T-cell (primary cell): ENCODE results near the gene FOXJ1. TPM values are rescaled to one million over a fixed set of nuclear protein-coding genes. Genes with fewer than 3 reads are reported as not detected.
A peak's percentile ranks its signal among the peaks of the same experiment; 100 is the strongest.

Experiments used
- ATAC-seq, 4 experiments: fragments of 200-7000 bp in 3 of 4; fragments of 150-1000 bp in 1 of 4; cut with Tn5 transposase; replicated peaks in 1 of 4; 1 replicate in 3 of 4; 2 replicates in 1 of 4; pipeline ENCODE4 v1.10.0; 2021; ENCODE audit warnings: moderate library complexity in 3 of 4, mild to moderate bottlenecking in 2 of 4, moderate number of reproducible peaks in 1 of 4
- CTCF ChIA-PET, 2 donors: fragments of 300-600 bp; sonication (Branson Sonifier 250); formaldehyde crosslinking; loops; one replicate each; lab custom pipeline; 2022; ENCODE audit warnings: antibody characterized with exemption in 2 of 2; lab: Charles Lee
- POLR2A ChIA-PET, 2 donors: fragments of 300-600 bp; sonication (Branson Sonifier 250); formaldehyde crosslinking; loops; one replicate each; lab custom pipeline; 2022; ENCODE audit warnings: antibody characterized with exemption in 2 of 2; lab: Charles Lee
- DNase-seq, 35 experiments: peaks; one replicate each; pipeline versions ENCODE4 v3.0.0 to v3.0.0-alpha.2; 2013 to 2023
- H3K27ac ChIP-seq: one replicate; pipeline ENCODE4 v1.5.1; 2013; ENCODE audit warnings: low read length
- H3K27me3 ChIP-seq, 2 experiments: replicated peaks in 1 of 2; 1 replicate in 1 of 2; 2 replicates in 1 of 2; pipeline versions ENCODE4 v1.6.1 to v1.7.0; 2013; ENCODE audit warnings: low read length in 1 of 2, mixed read lengths in 1 of 2; ENCODE audit not compliant: control insufficient read depth in 2 of 2, insufficient read depth in 2 of 2; ENCODE audit errors: extremely low read depth in 1 of 2
- H3K36me3 ChIP-seq, 2 donors: 1 replicate in 1 of 2; 2 replicates in 1 of 2; pipeline versions ENCODE4 v1.6.1 to v1.7.0; 2013; ENCODE audit warnings: low read length in 1 of 2; ENCODE audit not compliant: control insufficient read depth in 2 of 2, insufficient read depth in 1 of 2; ENCODE audit errors: extremely low read depth in 1 of 2
- H3K4me1 ChIP-seq, 2 experiments: 1 replicate in 1 of 2; 2 replicates in 1 of 2; pipeline versions ENCODE4 v1.6.1 to v1.7.0; 2013; ENCODE audit warnings: low read length in 2 of 2, mixed read lengths in 1 of 2; ENCODE audit not compliant: insufficient read depth in 2 of 2, control insufficient read depth in 1 of 2; ENCODE audit errors: extremely low read depth in 1 of 2
- H3K4me3 ChIP-seq, 2 donors: 1 replicate in 1 of 2; 2 replicates in 1 of 2; pipeline versions ENCODE4 v1.5.1 to v1.7.0; 2013; ENCODE audit warnings: mild to moderate bottlenecking in 2 of 2, low read length in 1 of 2, moderate library complexity in 1 of 2; ENCODE audit not compliant: control insufficient read depth in 1 of 2; ENCODE audit errors: extremely low read depth in 1 of 2
- H3K9me3 ChIP-seq: 2 replicates; pipeline ENCODE4 v1.7.0; 2013
- H3K27ac Mint-ChIP-seq, 2 donors: one replicate each; pipeline ENCODE4 v1.8.0; 2020 to 2021; ENCODE audit warnings: mild to moderate bottlenecking in 2 of 2, mixed read lengths in 2 of 2
- H3K27me3 Mint-ChIP-seq, 2 donors: one replicate each; pipeline ENCODE4 v1.8.0; 2021 to 2022; ENCODE audit warnings: mixed read lengths in 2 of 2
- H3K36me3 Mint-ChIP-seq: one replicate; pipeline ENCODE4 v1.8.0; 2021; ENCODE audit warnings: mixed read lengths
- H3K4me1 Mint-ChIP-seq, 3 donors: one replicate each; pipeline ENCODE4 v1.8.0; 2020 to 2022; ENCODE audit warnings: mixed read lengths in 3 of 3, mild to moderate bottlenecking in 1 of 3
- H3K4me3 Mint-ChIP-seq, 3 donors: one replicate each; pipeline ENCODE4 v1.8.0; 2020 to 2022; ENCODE audit warnings: mild to moderate bottlenecking in 3 of 3, mixed read lengths in 3 of 3, moderate library complexity in 3 of 3
- H3K9me3 Mint-ChIP-seq, 3 donors: one replicate each; pipeline ENCODE4 v1.8.0; 2020 to 2022; ENCODE audit warnings: mixed read lengths in 3 of 3
- WGBS: methylation state at CpG from one replicate; pipeline ENCODE4 v1.1.5; 2013; ENCODE audit warnings: missing lambda C conversion rate; ENCODE audit not compliant: insufficient coverage; 5-methylcytosine and 5-hydroxymethylcytosine counted together
- total RNA-seq, 35 experiments: library from RNA in 6 of 35; stranded (reverse) in 6 of 35; fragments of 120-200 nt in 1 of 35; gene quantifications; one replicate each; pipeline versions ENCODE4 v1.2.1 to v1.2.4 and lab custom pipeline; 2013 to 2026

The FOXJ1 gene
- total RNA-seq, 5 donors from 2014 or later (not counting 1 experiment from before 2014, with no cell fraction given), result 0.99 to 3.0 (median 1.7) TPM

DNA sequence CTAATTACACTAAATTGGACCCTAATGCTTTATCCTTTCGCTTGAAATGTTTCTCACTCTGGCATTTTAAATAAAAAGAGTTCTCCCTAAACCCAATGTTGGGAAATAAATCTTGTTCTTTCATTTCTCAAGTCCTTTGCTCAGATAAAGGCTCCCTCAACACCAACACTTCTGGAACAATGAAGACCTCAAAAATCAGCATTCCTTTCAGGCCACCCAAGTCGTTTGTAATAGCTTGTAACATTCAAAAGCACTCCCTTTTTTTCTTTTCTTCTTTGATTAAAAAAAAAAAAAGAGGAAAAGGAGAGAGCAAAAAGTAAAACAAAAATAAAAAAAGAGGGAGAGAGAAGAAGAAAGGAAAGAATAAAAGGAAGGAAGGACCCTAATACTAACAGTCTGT lies 23.3 kb upstream of the FOXJ1 start:
- DNase-seq (no peak), ATAC-seq (no peak)
- no CpG with 5 or more reads among the region's 2 CpGs for WGBS
- H3K9me3 ChIP-seq, result no peaks in the 10 kb centered on the region
- H3K4me1 ChIP-seq, result no peaks in the 10 kb centered on the region
- no peaks in the 10 kb centered on the region for H3K27me3 ChIP-seq
- peaks cover 0 to 33% of the 10 kb centered on the region in 2 donors for H3K36me3 ChIP-seq
- H3K4me3 ChIP-seq, result no peak overlapping the region
- Mint-ChIP-seq H3K9me3 (no peaks in the 10 kb centered on the region), H3K27ac (peak overlapping the region in 1 of 2 donors; percentile 57), H3K36me3 (peaks cover 46% of the 10 kb centered on the region), H3K4me3 (no peak overlapping the region), H3K4me1 (peaks cover 4 to 20% (median 12%) of the 10 kb centered on the region in 3 donors), H3K27me3 (no peaks in the 10 kb centered on the region)
- ChIA-PET POLR2A (interaction anchor here in 1 of 2 donors (0.6 kb wide), 1 partner anchor 49 kb away, joined by 9 read pairs; no protein-coding TSS in a partner anchor), CTCF (interaction anchor here in 1 of 2 donors (0.6 to 0.7 kb wide), 2 partner anchors 38 to 59 kb away, joined by 3 read pairs; no protein-coding TSS in a partner anchor)
- no peak overlapping the region for H3K27ac ChIP-seq

DNA sequence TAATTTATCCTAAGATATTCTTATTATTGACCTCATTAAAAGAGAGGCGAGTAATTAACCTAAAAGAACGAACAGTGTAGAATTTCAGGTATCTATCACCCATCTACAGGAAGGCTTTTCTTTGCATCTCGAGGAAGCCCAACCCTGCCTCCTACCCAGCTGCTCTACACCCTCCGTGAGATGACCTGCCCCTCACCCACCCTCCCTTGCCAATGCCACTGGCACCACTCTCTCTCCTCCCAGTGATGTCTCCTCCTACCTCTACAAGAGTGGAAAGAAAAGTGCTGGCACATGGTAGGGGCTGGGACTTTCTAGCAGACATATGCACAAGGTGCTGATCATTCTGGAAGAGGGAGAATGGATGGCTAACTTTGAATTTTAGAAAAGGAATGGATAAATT lies 22.9 kb upstream of the FOXJ1 start:
- CTCF ChIA-PET, result interaction anchor here in 1 of 2 donors (0.7 kb wide), 1 partner anchor 38 kb away, joined by 3 read pairs; no protein-coding TSS in a partner anchor

DNA sequence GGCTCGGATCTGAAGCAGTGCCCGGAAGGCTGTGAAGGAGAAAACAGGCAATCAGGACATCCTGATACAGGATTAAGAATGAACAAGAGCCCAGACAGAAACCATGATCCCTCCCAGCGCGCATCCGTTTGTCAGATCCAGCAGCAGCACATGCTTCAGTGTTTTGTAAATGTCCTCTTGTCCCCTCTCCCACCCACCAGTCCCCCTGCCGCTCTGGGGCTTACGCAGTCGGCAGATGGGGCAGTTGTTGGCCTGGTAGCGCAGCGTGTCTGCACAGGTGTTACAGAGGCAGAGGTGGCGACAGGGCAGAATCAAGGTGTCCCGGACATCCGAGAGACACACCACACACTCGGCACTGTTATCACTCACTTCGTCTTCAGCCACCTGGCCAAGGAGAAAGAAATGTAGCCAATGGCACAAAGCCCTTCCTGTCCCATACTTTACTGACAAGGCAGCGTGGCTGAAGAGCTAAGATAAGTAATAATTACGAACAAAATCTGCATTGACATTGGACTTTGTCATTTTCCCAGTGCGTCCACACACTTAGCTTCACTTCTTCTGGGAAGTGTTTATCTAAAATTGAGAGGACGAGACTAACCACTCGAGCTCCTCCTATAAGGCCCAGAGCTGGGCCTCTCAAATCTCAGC lies 20.7 kb upstream of the FOXJ1 start:
- no peak for DNase-seq
- Mint-ChIP-seq H3K27me3 (no peaks in the 10 kb centered on the region), H3K9me3 (no peaks in the 10 kb centered on the region), H3K4me1 (peaks cover 0 to 8% (median 6%) of the 10 kb centered on the region in 3 donors), H3K36me3 (peaks cover 56% of the 10 kb centered on the region), H3K4me3 (no peak overlapping the region), H3K27ac (no peak overlapping the region)
- no peaks in the 10 kb centered on the region for H3K4me1 ChIP-seq
- no peaks in the 10 kb centered on the region for H3K27me3 ChIP-seq
- ChIA-PET CTCF (no interaction called here), POLR2A (no interaction called here)
- no peaks in the 10 kb centered on the region for H3K9me3 ChIP-seq
- peaks cover 0 to 47% of the 10 kb centered on the region in 2 donors for H3K36me3 ChIP-seq
- 95% methylated on average over 13 of the region's 20 CpGs for WGBS
- no peak overlapping the region for H3K27ac ChIP-seq
- no peak for ATAC-seq
- H3K4me3 ChIP-seq, result no peak overlapping the region

More for the DNA sequence above, 22.9 kb upstream of the FOXJ1 start:
- H3K9me3 ChIP-seq, result no peaks in the 10 kb centered on the region
- H3K4me3 ChIP-seq, result no peak overlapping the region
- Mint-ChIP-seq H3K36me3 (peaks cover 47% of the 10 kb centered on the region), H3K4me3 (no peak overlapping the region), H3K27ac (no peak overlapping the region), H3K9me3 (no peaks in the 10 kb centered on the region), H3K27me3 (no peaks in the 10 kb centered on the region), H3K4me1 (peaks cover 4 to 16% (median 10%) of the 10 kb centered on the region in 3 donors)
- H3K27me3 ChIP-seq, result no peaks in the 10 kb centered on the region
- no peaks in the 10 kb centered on the region for H3K4me1 ChIP-seq
- 100% methylated on average over 1 of the region's 4 CpGs for WGBS
- H3K36me3 ChIP-seq, result peaks cover 0 to 37% of the 10 kb centered on the region in 2 donors
- no peak overlapping the region for H3K27ac ChIP-seq
- ATAC-seq, result no peak
- POLR2A ChIA-PET, result no interaction called here
- DNase-seq, result no peak

DNA sequence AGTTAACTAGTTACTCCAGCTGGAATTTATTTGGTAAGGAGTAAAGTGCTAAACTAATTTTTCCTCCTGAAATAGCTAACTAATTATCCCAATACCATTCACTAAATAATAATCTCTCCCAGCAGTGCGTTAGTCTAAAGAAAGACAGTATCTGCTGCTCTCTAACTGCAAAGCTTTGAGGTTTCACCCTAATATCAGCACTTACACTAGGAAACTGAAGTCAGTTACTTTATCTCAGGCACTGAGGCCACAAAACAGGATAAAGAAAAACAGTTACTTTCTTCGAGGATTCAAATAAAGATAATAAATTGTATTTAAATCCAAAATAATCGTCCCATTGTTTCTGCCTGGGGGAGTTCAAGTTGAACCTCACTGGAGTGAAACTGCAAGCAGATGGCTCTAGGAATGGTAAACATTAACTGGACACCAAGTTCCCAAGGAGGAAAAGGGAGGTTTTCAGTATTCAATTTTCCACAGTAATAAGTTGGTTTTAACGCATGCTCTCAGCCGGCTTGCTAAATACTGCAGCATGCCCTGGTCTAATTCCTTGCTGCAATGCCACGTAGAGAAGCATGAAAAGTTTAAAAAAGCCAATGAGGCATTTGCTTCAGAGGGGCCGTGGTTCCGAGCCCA lies 20.0 kb upstream of the FOXJ1 start:
- no peaks in the 10 kb centered on the region for H3K9me3 ChIP-seq
- no peak overlapping the region for H3K4me3 Mint-ChIP-seq
- peaks cover 0 to 42% of the 10 kb centered on the region in 2 donors for H3K36me3 ChIP-seq
- no peaks in the 10 kb centered on the region for H3K4me1 ChIP-seq
- DNase-seq (no peak), ATAC-seq (no peak)
- H3K27me3 Mint-ChIP-seq, result no peaks in the 10 kb centered on the region
- no peaks in the 10 kb centered on the region for H3K27me3 ChIP-seq
- peaks cover 59% of the 10 kb centered on the region for H3K36me3 Mint-ChIP-seq
- CTCF ChIA-PET, result no interaction called here
- H3K27ac Mint-ChIP-seq, result no peak overlapping the region
- H3K4me3 ChIP-seq, result no peak overlapping the region
- H3K27ac ChIP-seq, result no peak overlapping the region
- no peaks in the 10 kb centered on the region for H3K9me3 Mint-ChIP-seq
- WGBS, result 94% methylated on average over 6 of the region's 8 CpGs
- H3K4me1 Mint-ChIP-seq, result peaks cover 2 to 7% (median 4%) of the 10 kb centered on the region in 3 donors
- POLR2A ChIA-PET, result interaction anchor here in 1 of 2 donors (0.6 kb wide), 1 partner anchor 54 kb away, joined by 3 read pairs; no protein-coding TSS in a partner anchor

DNA sequence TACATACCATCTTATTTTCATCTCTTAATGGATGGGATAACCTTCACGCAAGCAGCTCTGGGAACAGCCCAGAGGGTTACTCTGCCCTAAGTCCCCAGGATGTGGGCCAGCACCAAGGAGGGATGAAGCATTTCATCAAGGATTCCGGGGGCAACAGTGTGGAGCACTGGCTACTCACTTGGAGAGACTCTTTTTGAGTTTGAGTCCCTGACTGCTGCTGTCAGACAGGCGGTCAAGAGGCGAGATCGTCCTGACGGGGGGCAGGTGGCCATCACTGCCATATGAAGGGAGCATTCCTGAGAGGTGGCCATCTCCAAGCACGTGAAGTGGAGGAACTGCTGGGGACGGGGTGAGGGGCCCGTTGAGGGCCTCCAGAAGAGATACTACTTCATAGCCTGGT lies 18.1 kb upstream of the FOXJ1 start:
- POLR2A ChIA-PET, result interaction anchor here in 1 of 2 donors (0.9 kb wide), 1 partner anchor 9 kb away, joined by 3 read pairs; no protein-coding TSS in a partner anchor
- H3K36me3 ChIP-seq, result peaks cover 9 to 46% of the 10 kb centered on the region in 2 donors
- H3K9me3 ChIP-seq, result no peaks in the 10 kb centered on the region
- no peaks in the 10 kb centered on the region for H3K27me3 ChIP-seq
- no peak overlapping the region for H3K4me3 ChIP-seq
- peak overlapping the region; percentile 55 to 66 for H3K27ac Mint-ChIP-seq
- DNase-seq (no peak), ATAC-seq (no peak)
- CTCF ChIA-PET, result interaction anchor here in 1 of 2 donors (0.6 to 1.2 kb wide), 2 partner anchors 19 to 160 kb away, joined by 3 to 4 read pairs; no protein-coding TSS in a partner anchor
- no peaks in the 10 kb centered on the region for H3K9me3 Mint-ChIP-seq
- peaks cover 6 to 20% (median 16%) of the 10 kb centered on the region in 3 donors for H3K4me1 Mint-ChIP-seq
- H3K27ac ChIP-seq, result no peak overlapping the region
- no peaks in the 10 kb centered on the region for H3K27me3 Mint-ChIP-seq
- H3K36me3 Mint-ChIP-seq, result peaks cover 67% of the 10 kb centered on the region
- H3K4me3 Mint-ChIP-seq, result no peak overlapping the region
- 87% methylated on average over 9 of the region's 9 CpGs for WGBS
- peaks cover 3 to 12% of the 10 kb centered on the region in 2 experiments for H3K4me1 ChIP-seq

DNA sequence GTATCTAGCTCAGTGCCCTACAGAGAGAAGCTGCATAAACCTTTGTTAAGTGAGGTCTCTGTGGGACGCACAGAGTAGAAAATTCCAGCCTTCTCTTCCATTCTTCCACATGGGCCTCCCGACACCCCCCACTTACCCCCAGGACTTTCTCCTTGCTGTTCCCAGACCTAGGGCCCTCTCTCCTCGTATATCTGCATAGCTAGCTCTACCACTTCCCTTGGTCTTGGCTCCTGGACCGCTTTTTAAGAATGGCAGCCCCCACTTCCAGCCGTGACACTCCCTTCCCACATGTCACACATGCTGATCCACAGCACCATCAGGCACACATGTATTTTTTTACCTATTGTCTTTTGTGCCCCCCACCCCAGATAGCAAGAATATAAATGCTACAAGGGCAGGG lies 16.7 kb upstream of the FOXJ1 start:
- ChIA-PET POLR2A (no interaction called here), CTCF (no interaction called here)
- no peaks in the 10 kb centered on the region for H3K27me3 Mint-ChIP-seq
- no peak overlapping the region for H3K27ac ChIP-seq
- H3K36me3 Mint-ChIP-seq, result peaks cover 71% of the 10 kb centered on the region
- H3K9me3 ChIP-seq, result no peaks in the 10 kb centered on the region
- no peak for ATAC-seq
- H3K4me3 ChIP-seq, result no peak overlapping the region
- no peak overlapping the region for H3K4me3 Mint-ChIP-seq
- peaks cover 19 to 34% (median 30%) of the 10 kb centered on the region in 3 donors for H3K4me1 Mint-ChIP-seq
- H3K9me3 Mint-ChIP-seq, result no peaks in the 10 kb centered on the region
- H3K36me3 ChIP-seq, result peaks cover 9 to 51% of the 10 kb centered on the region in 2 donors
- peak overlapping the region in 1 of 2 donors; percentile 24 for H3K27ac Mint-ChIP-seq
- H3K27me3 ChIP-seq, result no peaks in the 10 kb centered on the region
- WGBS, result 92% methylated on average over 4 of the region's 5 CpGs
- peak in 1 of 35 experiments; percentile 2 for DNase-seq
- peaks cover 13 to 26% of the 10 kb centered on the region in 2 experiments for H3K4me1 ChIP-seq
